Measurements from ENCODE around the gene OIP5.
"Not testable (repeated sequence)": the region's sequence is repeated elsewhere in the genome, so short reads cannot be mapped to it uniquely, and the experiment has no call there.

The OIP5 gene

DNA sequence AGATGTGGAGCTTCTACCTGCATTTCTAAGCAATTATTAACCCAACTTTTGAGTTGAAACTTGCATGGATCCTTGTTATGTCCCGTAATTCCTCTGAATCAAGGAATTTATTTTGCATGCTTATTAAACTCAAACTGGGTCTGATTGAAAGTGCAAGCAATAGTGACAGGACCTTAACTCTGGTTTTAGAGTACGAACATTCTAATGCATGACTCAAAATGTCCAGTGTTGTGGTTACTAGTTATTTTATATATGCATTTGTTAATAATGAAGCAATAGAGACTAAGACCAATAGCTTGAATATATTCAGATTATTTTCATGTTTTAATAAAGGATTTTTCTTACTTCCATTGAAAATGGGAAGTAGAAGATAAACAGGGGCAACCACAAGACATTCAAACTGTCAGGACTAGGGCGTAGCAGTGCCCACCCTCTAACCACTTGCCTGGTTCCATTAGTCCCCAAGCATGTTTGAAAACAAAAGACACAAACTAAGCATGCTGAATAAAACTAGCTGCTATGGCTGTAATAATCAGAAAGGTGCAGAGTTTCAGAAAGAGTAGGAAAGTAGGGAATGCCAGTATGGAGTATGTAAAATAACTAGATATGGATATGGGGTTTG lies 28.1 kb downstream of the OIP5 start:
- no peak overlapping the region for H3K4me3 ChIP-seq (ENCODE audit: low read depth, low read length)
- TF ChIP-seq, protein P1, sequence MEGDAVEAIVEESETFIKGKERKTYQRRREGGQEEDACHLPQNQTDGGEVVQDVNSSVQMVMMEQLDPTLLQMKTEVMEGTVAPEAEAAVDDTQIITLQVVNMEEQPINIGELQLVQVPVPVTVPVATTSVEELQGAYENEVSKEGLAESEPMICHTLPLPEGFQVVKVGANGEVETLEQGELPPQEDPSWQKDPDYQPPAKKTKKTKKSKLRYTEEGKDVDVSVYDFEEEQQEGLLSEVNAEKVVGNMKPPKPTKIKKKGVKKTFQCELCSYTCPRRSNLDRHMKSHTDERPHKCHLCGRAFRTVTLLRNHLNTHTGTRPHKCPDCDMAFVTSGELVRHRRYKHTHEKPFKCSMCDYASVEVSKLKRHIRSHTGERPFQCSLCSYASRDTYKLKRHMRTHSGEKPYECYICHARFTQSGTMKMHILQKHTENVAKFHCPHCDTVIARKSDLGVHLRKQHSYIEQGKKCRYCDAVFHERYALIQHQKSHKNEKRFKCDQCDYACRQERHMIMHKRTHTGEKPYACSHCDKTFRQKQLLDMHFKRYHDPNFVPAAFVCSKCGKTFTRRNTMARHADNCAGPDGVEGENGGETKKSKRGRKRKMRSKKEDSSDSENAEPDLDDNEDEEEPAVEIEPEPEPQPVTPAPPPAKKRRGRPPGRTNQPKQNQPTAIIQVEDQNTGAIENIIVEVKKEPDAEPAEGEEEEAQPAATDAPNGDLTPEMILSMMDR (IDR thresholded peaks at IDR 0.05; ENCODE audit: borderline replicate concordance, insufficient read depth, low read depth, low read length) = no peak

DNA sequence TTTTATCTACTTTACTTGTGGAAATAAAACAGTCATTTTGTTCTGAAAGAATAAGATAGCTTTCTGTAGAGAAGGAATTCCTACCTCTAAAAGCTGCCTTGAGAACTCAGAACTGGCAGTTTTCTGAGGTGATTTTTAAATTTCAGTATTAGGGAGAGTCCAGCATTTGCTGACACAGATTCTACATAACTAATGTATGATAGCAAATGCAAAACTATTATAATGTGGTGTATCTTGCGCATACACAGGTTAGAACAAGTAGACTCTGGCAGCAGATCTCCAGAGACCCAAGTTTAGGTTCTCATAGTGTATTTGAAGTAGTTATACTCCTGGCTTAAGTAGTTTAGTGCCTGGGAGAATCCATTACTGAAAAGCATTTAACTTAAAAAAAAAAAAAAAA lies 30.8 kb downstream of the OIP5 start:
- H3K4me3 ChIP-seq (ENCODE audit: low read depth, low read length) = no peak overlapping the region
- TF ChIP-seq, protein P1 (IDR thresholded peaks at IDR 0.05; ENCODE audit: borderline replicate concordance, insufficient read depth, low read depth, low read length) = no peak

DNA sequence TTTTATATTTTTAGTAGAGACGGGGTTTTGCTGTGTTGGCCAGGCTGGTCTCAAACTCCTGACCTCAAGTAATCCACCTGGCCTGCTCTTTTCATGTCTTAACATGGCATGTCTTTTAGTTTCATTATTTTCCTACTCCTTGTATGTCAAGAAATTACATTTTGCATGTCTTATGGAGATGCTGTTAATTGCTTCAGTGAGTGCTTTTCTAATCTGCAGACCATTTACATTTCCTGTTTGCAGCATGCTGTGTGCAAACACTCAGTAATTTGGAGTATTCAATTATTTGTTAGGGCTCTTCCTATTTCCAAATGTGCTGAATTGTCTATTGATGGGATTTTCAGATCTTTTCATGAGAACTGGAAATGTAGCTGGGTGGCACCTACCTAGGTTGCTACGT lies 31.3 kb downstream of the OIP5 start:
- H3K4me3 ChIP-seq (ENCODE audit: low read depth, low read length) = not testable (repeated sequence)

DNA sequence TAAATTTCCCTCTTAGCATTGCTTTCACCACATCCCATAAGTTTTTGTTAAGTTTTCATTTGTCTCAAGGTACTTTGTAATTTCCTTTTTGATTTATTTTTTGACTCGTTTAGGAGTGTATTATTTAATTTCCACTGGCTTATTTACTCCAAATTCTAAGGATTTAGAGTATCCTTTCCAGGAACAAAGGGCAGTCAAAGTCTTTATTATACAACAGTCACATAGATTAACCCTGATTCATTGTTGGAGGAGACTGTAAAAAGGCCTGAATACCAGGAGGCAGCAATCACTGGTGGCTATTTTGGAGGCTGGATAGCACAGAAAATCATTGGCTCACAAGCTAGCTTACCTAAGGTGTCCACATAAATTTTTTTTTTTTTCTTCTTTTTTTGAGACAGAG lies 39.9 kb downstream of the OIP5 start:
- H3K4me3 ChIP-seq (ENCODE audit: low read depth, low read length) = no peak overlapping the region
- TF ChIP-seq, protein P1 (IDR thresholded peaks at IDR 0.05; ENCODE audit: borderline replicate concordance, insufficient read depth, low read depth, low read length) = no peak

DNA sequence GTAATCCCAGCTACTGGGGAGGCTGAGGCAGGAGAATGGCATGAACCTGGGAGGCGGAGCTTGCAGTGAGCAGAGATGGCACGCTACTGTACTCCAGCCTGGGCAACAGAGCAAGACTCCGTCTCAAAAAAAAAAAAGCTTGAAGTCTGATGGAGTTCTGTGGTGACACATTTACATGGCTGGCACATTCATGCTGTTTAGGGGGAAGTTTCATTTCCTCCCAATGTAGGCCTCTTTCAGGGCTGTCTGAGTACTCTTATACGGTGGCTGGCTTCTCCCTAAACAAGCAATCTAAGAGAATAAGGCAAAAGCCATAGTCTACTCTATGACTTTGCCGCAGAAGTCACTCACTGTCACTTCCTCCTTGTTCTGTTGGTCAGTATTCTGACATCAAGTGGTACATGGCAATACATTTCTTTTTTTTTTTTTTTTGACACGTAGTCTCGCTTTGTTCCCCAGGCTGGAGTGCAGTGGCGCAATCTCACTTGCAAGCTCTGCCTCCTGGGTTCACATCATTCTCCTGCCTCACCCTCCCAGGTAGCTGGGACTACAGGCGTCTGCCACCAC lies 41.2 kb downstream of the OIP5 start:
- H3K4me3 ChIP-seq (ENCODE audit: low read depth, low read length) = no peak overlapping the region
- TF ChIP-seq, protein P1 (IDR thresholded peaks at IDR 0.05; ENCODE audit: borderline replicate concordance, insufficient read depth, low read depth, low read length) = no peak

DNA sequence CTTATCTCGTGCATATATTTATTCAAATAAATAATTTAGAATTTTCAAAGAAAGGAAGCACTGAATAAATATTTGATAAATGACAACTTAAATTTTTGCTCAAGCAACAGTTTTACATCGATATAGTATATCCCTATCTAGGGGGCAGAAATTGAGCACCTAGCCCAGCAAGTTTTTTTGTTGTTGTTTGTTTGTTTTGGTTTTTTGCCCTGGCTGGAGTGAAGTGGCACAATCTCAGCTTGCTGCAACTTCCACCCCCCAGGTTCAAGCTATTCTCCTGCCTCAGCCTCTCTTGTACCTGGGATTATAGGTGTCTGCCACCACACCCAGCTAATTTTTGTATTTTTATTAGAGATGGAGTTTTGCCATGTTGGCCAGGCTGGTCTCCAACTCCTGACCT lies 42.4 kb downstream of the OIP5 start:
- no peak overlapping the region for H3K4me3 ChIP-seq (ENCODE audit: low read depth, low read length)
- TF ChIP-seq, protein P1 (IDR thresholded peaks at IDR 0.05; ENCODE audit: borderline replicate concordance, insufficient read depth, low read depth, low read length) = no peak

DNA sequence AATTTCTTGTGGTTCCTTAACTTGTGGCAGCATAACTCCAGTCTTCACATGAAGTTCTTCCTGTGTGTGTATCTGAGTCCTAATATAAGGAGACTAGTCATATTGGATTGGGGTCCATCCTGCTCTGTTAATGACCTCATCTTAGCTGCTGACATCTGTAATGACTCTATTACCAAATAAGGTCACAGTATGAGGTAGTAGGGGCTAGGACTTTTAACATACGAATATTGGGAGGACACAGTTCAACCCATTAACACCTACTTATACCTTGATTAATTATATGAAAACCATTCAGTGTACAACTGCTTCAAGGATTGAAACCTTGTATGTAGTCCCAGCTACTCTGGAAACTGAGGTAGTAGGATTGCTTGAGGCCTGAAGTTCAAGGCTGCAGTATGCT lies 43.9 kb downstream of the OIP5 start:
- no peak overlapping the region for H3K4me3 ChIP-seq (ENCODE audit: low read depth, low read length)
- TF ChIP-seq, protein P1 (IDR thresholded peaks at IDR 0.05; ENCODE audit: borderline replicate concordance, insufficient read depth, low read depth, low read length) = no peak
